Measurements from ENCODE around the gene ZRANB2. TPM values are rescaled to one million over a fixed set of nuclear protein-coding genes. Genes with fewer than 3 reads are reported as not detected.
A peak's percentile ranks its signal among the peaks of the same experiment; 100 is the strongest.

Gene ZRANB2
- total RNA-seq, 4 donors from 2014 or later: 27.3 to 49.9 (median 42.9) TPM

DNA sequence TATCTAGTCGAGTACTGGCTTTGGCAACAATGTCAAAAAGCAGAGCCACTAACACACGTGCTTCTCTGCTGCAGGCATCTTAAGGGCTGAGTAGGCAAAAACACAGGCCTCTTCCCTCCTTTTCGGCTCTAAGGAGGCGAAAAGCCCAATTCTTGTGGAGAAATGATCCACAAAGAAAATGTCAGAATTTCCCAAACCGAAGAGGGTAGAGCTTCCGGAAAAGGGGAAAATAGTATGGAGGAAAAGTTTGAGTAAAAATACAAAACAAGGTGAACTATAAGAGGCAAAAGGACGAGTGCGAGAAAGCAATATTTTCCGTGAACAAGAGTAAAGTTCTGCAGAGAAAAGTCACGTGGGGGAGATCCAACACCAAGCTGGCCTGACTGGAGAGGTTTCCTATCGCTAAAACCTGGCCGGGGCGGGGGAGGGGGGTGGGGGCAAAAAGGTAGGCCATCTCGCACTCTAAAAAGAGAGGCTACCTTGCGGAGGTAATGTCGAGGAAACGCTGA, 551 bp downstream of the ZRANB2 start:
- peak in 1 of 2 donors; percentile 16 for DNase-seq (ENCODE audit: low spot score in 2 of 2)
- 0 to 1% methylated on average over 17 of the region's 17 CpGs for WGBS, 2 donors
- no peak for TF ChIP-seq POLR2A (IDR thresholded peaks at IDR 0.05)
- TF ChIP-seq, protein P1, sequence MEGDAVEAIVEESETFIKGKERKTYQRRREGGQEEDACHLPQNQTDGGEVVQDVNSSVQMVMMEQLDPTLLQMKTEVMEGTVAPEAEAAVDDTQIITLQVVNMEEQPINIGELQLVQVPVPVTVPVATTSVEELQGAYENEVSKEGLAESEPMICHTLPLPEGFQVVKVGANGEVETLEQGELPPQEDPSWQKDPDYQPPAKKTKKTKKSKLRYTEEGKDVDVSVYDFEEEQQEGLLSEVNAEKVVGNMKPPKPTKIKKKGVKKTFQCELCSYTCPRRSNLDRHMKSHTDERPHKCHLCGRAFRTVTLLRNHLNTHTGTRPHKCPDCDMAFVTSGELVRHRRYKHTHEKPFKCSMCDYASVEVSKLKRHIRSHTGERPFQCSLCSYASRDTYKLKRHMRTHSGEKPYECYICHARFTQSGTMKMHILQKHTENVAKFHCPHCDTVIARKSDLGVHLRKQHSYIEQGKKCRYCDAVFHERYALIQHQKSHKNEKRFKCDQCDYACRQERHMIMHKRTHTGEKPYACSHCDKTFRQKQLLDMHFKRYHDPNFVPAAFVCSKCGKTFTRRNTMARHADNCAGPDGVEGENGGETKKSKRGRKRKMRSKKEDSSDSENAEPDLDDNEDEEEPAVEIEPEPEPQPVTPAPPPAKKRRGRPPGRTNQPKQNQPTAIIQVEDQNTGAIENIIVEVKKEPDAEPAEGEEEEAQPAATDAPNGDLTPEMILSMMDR (IDR thresholded peaks at IDR 0.05): no peak
- intact Hi-C loops (cut with DNase I; ENCODE audit: low total_unique reads): no loop called here
- peak overlapping the region; percentile 75 for H3K4me3 ChIP-seq (ENCODE audit: low read depth, poor library complexity, severe bottlenecking)

- DNase-seq (ENCODE audit: low spot score in 2 of 2): no peak
- 92 to 95% methylated on average over 1 of the region's 1 CpG for WGBS, 2 donors
- intact Hi-C loops (cut with DNase I; ENCODE audit: low total_unique reads): no loop called here
- TF ChIP-seq POLR2A (IDR thresholded peaks at IDR 0.05): no peak
- TF ChIP-seq, protein P1 (IDR thresholded peaks at IDR 0.05): no peak
- H3K4me3 ChIP-seq (ENCODE audit: low read depth, poor library complexity, severe bottlenecking): no peak overlapping the region
Measured at GRCh38 chr1:71074681-71075080, 6.2 kb downstream of the ZRANB2 start.

DNA sequence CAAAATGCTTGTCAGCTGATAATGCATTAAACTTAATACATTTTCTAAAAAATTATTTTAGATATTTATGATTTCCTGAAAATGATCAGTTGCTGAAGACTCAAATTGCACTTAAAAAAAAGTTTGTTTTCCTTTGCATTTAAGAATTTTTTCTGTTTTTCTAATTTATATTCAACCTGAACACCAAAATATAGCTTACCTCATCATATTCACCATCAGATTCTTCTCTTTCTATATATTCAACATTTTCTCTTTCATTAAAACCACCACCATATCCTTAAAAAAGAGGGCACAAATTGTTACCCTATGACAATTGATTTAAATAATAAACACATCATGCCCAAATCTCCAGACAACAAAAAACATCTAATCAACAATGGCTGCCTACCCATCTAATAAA, 8.6 kb downstream of the ZRANB2 start:
- intact Hi-C loops (cut with DNase I; ENCODE audit: low total_unique reads): no loop called here
- TF ChIP-seq, protein P1 (IDR thresholded peaks at IDR 0.05): no peak
- no peak overlapping the region for H3K4me3 ChIP-seq (ENCODE audit: low read depth, poor library complexity, severe bottlenecking)
- no peak for DNase-seq (ENCODE audit: low spot score in 2 of 2)

- TF ChIP-seq, protein P1 (IDR thresholded peaks at IDR 0.05): no peak
- TF ChIP-seq POLR2A (IDR thresholded peaks at IDR 0.05): no peak
- WGBS, 2 donors: 89% methylated on average over 4 of the region's 4 CpGs
- intact Hi-C loops (cut with DNase I; ENCODE audit: low total_unique reads): no loop called here
- no peak overlapping the region for H3K4me3 ChIP-seq (ENCODE audit: low read depth, poor library complexity, severe bottlenecking)
- no peak for DNase-seq (ENCODE audit: low spot score in 2 of 2)
Measured at GRCh38 chr1:71071720-71072119, 9.1 kb downstream of the ZRANB2 start.

GRCh38 chr1:71068325-71069240, 12.3 kb downstream of the ZRANB2 start:
- no peak for TF ChIP-seq POLR2A (IDR thresholded peaks at IDR 0.05)
- TF ChIP-seq, protein P1 (IDR thresholded peaks at IDR 0.05): no peak
- no peak overlapping the region for H3K4me3 ChIP-seq (ENCODE audit: low read depth, poor library complexity, severe bottlenecking)
- DNase-seq (ENCODE audit: low spot score in 2 of 2): no peak
- 64 to 71% methylated on average over 6 of the region's 6 CpGs for WGBS, 2 donors
- intact Hi-C loops (cut with DNase I; ENCODE audit: low total_unique reads): no loop called here

Measured in lower leg skin (tissue), 4 donors.